HG02610 (cell line): ENCODE measurements around the gene GMPPA.

ENCODE experiments used
- ATAC-seq: cut with Tn5 transposase; IDR thresholded peaks from one replicate; pipeline ENCODE4 v1.9.1; 2021; ENCODE audit warnings: mild to moderate bottlenecking, moderate library complexity; ENCODE audit not compliant: unreplicated experiment

GMPPA gene

DNA sequence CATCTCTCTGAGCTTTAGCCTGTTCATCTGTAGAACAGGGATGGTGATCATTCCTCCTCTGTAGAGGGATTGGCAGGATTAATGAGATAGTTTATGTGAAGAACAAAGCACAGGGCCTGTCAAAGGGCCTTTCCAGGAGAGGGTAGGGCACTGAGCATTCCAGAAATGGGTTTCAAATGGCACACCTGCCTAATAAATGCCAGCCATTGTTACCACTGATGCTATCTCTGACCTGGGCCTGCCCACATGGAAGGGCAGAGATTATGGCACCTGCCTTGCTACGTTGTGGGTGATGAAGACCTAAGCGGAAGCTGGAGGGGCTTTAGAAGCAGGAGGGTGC is 31.0 kb upstream of the GMPPA start:
- no peak for ATAC-seq

DNA sequence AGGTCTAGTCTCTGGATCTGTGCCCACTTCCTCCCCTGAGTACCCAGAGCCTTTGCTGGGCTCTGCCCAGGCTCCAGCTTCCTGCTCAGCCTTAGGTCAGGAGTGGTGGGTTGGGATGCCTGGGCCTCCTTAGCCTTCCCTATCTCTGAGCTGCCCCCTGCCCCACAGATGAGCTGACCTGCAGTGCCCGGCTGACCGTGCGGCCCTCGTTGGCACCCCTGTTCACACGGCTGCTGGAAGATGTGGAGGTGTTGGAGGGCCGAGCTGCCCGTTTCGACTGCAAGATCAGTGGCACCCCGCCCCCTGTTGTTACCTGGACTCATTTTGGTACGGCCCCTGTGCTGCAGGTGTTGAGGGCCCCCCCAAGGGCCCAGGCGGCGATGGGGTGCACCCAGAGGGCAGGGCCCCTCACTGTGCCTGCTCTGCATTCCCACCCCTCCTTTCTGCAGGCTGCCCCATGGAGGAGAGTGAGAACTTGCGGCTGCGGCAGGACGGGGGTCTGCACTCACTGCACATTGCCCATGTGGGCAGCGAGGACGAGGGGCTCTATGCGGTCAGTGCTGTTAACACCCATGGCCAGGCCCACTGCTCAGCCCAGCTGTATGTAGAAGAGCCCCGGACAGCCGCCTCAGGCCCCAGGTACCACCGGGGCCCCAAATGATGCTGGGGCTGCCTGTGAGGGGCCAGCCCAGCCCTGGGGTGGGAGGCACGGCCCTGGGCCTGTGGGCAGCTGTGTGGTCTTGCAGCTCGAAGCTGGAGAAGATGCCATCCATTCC is 30.1 kb upstream of the GMPPA start:
- ATAC-seq, result no peak

DNA sequence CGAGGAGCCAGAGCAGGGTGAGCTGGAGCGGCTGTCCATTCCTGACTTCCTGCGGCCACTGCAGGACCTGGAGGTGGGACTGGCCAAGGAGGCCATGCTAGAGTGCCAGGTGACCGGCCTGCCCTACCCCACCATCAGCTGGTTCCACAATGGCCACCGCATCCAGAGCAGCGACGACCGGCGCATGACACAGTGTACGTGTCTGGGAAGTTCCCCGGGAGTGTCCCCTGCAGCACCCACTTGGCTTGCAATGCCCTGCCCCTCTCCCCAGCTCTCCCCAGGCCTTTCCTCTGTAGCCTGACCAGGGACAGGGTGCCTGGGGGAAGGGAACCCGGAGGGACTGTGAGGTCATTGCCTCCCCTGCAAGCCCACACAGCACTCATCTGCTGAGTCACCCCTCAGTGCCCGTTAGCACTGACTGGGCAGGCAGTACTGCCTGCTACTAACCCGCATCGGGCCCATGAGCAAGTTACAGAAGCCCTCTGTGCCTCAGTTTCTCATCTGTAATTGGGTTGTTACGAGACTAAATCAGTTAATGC is 29.4 kb upstream of the GMPPA start:
- no peak for ATAC-seq

DNA sequence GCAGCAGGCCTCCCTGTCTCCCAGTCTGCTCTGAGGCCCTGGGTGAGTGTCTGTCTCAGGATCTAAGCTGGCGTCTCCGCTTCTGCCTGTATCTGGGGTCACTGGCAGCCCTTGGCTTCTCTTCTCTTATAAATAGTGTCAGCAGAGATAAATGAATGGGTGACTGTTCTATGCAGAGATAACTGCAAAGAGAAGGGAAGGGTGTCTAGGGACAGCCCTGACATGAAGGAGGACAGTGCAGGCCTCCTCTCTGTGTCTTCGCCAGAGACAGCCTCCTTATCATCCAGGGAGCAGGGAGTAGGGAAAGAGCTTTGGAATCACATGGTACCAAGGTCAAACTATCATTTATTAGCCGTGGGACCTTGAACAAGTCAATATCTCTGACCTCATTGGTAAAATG is 28.3 kb upstream of the GMPPA start:
- ATAC-seq, result no peak

DNA sequence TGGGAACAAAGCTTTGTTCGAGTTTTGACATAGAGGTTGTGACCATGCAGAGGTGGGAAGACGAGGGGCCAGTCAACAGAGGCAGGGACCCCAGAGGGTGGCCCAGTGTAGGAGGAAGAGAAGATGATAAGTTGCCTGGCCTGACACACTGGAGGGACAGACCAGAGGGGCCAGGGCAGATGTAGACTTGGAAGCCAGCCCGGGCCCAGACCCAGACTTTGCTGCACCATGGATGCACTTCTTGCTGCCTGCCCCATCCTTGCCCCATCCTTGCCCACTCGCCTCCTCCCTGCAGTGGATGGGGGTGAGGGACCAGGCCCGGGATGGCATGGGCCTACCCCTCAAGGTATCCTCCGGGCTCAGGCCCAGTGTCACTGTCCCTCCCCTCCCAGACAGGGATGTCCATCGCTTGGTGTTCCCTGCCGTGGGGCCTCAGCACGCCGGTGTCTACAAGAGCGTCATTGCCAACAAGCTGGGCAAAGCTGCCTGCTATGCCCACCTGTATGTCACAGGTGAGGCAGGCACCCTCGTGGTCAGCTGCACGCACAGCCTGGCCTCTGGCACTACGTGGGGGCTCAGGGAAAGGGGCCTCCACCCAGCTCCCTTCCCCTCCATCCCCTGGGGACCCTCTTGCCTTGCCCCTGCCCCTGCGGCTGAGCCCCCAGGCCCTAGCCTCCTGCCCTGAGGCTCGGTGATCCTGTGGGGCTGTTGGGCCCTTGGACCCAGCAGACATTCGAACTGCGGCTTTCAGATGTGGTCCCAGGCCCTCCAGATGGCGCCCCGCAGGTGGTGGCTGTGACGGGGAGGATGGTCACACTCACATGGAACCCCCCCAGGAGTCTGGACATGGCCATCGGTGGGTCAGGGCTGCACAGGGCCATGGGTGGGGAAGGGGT is 27.0 kb upstream of the GMPPA start:
- ATAC-seq, result no peak

DNA sequence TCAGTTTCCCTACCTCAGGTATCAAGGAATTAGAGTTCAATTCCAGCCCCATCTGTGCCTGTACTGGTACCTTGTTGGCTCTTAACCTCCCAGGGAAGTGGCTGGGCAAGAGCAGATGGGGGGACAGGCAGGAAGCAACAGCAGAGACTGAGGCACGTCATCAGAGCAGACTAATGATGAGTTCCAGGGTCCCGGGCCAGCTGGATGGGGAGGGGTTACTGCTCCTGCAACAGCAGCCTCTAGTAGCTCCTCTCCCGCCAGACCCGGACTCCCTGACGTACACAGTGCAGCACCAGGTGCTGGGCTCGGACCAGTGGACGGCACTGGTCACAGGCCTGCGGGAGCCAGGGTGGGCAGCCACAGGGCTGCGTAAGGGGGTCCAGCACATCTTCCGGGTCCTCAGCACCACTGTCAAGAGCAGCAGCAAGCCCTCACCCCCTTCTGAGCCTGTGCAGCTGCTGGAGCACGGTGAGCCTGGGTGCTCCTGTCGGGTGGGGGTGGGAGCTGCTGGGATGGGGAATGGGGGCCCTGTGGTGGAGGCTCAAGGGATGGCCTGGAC is 26.0 kb upstream of the GMPPA start:
- no peak for ATAC-seq

DNA sequence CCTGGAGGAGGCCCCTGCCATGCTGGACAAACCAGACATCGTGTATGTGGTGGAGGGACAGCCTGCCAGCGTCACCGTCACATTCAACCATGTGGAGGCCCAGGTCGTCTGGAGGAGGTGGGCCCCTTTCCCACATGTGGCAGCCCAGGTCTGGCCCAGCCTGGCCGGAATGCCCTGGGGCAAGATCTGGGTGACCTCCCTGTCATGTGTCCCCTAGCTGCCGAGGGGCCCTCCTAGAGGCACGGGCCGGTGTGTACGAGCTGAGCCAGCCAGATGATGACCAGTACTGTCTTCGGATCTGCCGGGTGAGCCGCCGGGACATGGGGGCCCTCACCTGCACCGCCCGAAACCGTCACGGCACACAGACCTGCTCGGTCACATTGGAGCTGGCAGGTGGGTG is 25.2 kb upstream of the GMPPA start:
- no peak for ATAC-seq

DNA sequence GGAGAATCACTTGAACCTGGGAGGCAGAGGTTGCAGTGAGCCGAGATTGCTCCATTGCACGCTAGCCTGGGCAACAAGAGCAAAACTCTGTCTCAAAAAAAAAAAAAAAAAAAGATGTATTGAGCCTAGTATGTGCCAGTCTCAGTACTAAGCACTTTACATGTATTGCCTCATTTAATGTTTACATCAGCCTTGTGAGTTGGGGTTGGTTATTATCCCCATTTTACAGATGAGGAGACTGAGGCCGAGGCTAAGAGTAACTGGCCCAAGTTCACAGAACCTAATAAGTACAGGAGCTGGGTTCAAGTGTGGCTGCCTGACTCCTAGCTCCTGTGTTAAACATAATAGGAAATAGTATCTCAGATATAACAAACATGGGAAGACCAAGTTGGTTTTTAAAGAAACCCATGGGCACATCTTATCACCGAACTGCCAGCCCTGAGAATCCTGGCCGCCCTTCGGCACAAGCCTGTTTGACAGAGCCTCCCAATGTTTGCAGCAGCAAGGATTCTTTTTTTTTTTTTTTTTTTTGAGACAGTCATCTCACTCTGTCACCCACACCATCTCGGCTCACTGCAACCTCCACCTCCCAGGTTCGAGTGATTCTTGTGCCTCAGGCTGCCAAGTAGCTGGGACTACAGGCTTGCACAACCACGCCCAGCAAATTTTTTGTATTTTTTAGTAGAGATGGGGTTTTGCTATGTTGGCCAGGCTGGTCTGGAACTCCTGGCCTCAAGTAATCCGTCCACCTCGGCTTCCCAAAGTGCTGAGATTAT is 24.2 kb upstream of the GMPPA start:
- no peak for ATAC-seq

DNA sequence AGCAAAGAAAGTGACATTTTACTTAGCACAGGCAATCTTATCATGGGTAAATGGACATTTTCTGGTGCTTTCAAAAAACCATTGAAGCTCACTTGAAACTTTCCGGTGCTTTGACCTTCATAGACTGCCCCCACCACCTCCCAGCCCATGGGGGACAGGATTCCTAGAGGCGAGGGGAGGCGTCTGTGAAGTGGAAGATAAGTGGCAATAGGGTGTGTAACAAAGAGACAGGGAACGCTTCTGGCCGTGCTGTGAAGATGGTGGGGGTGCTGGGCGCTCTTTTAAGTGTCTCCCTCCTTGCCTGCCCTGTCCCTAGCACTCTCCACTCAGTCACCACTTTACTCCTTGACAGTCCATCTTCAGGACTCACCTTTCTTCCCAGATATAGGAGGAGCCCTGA is 23.4 kb upstream of the GMPPA start:
- ATAC-seq, result no peak

DNA sequence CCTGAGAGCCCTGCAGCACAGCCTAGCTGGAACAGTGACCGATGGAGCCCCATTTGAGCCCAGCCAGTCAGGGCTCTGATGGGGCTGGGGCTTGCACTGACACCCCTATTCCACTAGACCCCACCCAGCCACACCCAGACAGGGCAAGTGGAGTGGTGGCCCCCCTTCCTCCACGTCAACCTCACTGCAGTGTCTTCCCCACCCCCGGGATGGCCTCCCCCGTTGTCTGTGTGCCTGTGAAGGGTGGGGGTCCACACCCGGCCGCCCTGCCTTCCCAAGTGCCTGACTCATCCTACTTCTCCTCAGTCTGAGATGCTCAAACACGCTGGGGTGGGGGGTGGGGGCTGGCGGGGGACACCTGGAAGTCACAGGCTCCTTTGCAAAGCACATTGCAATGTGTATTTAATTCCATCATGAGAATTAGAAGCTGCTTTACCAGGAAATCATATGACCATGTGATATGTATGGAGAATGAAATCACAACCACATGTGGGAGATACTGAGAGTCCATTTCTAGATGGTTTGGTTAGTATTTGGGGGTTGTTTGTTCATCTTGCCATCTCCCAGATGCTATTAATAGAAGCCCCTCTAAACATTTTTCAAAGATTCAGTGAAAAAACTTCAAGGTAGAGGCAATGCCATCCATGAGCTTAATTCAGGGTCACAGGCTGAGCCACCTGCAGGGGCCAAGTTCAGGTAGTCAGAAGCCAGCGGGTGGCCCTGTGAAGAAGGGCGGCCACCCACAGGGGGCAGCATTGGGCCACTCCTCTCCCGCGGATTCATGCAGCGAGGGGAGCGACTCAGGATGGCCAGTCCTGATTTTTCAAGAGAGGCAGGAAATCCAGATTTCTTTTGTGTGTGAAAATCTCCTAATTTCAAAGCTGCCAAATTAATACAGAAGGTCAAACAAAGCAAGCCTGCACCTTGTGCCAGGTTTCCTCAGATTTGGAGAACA is 22.7 kb upstream of the GMPPA start:
- ATAC-seq, result peak; percentile 53

DNA sequence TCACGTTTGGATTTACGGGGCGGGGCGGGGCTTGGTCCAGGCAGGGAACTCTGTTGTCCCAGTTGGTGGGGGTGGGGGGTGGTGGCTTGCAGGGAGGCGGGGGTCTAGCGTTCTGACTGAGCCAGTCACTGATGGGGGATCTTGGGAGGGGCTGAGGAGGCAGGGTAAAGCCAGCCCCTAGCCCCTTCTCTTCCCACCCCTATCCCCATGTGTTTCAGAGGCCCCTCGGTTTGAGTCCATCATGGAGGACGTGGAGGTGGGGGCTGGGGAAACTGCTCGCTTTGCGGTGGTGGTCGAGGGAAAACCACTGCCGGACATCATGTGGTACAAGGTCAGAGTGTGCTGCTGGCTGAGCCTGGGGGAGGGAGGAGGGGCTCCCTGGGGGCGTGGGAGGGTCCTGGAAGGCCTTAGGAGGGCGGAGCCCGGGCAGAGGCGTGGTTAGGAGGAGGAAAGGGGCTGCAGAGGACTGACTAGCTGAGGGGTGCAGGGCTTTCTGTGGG is 22.0 kb upstream of the GMPPA start:
- ATAC-seq, result no peak

DNA sequence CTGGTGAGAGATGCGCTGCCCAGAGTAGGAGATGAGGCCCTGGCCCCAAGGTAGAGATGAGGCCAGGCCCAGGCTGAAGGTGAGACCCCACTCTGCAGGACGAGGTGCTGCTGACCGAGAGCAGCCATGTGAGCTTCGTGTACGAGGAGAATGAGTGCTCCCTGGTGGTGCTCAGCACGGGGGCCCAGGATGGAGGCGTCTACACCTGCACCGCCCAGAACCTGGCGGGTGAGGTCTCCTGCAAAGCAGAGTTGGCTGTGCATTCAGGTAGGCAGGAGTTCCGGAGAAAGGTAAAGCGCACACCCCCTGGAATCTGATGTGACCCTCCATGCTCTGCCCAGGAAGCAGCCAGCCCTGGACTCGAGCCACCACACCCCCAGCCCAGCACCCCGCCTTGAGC is 21.5 kb upstream of the GMPPA start:
- ATAC-seq, result no peak

DNA sequence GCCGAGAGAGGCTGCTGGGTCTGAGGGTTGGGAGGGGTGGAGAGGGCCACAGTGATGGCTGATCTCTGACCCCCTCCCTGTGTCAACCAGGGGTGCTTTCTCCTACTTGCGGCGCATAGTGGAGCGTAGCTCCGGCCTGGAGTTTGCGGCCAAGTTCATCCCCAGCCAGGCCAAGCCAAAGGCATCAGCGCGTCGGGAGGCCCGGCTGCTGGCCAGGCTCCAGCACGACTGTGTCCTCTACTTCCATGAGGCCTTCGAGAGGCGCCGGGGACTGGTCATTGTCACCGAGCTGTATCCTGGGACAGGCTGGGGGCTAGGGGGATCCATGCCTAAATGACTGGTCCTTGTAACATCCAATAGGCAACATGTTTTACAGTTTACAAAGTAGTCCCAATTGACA is 20.9 kb upstream of the GMPPA start:
- ATAC-seq, result no peak

DNA sequence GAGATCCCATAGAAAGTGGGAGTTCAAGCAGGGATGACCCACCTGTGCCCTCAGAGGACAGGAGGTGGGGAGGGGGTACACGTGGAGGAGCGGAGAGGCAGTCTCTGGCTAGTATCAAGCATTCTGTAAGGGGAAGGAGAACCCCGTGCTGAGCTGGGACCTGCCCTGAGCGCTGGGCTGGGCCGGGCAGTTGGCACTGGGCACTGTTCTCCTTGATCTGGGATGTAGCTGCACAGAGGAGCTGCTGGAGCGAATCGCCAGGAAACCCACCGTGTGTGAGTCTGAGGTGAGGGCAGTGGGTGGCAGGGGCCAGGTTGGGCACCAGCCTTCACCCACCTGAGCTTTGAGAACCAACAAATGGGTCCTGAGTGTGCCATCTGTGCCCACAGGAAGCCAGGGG is 19.8 kb upstream of the GMPPA start:
- no peak for ATAC-seq

DNA sequence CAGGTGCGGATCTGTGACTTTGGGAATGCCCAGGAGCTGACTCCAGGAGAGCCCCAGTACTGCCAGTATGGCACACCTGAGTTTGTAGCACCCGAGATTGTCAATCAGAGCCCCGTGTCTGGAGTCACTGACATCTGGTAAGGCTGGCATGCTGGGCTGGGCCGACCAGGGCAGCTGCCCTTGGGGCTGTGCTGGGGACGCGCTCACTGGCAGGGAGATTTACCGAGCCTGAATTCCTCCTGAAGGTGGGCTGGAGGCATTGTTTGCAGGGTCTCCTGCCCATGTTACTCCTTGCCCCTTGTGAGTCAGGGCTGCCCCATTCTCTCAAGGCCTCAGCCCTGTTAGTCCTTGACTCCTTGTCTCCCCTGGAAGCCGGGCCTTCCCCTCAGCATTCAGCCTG is 18.7 kb upstream of the GMPPA start:
- ATAC-seq, result no peak

DNA sequence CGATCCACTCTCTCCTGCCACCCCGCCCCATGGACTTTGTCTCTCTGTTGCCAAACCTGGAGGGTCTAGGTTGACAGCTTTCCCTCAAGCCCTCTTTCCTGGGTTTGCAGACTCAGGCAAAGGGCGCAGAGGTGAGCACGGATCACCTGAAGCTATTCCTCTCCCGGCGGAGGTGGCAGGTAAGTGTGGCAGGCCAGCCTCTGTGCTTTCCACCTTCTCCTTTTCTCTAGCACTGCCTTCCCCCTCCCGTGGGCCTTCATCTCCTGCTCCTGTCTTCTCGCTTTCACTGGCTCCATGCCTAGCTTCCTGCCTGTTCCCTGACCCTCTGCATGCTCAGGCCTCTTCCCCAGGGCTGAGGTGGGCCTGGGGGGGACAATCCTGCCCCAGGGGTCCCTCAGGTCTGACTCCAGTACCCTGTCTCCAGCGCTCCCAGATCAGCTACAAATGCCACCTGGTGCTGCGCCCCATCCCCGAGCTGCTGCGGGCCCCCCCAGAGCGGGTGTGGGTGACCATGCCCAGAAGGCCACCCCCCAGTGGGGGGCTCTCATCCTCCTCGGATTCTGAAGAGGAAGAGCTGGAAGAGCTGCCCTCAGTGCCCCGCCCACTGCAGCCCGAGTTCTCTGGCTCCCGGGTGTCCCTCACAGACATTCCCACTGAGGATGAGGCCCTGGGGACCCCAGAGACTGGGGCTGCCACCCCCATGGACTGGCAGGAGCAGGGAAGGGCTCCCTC is 15.9 kb upstream of the GMPPA start:
- ATAC-seq, result no peak

DNA sequence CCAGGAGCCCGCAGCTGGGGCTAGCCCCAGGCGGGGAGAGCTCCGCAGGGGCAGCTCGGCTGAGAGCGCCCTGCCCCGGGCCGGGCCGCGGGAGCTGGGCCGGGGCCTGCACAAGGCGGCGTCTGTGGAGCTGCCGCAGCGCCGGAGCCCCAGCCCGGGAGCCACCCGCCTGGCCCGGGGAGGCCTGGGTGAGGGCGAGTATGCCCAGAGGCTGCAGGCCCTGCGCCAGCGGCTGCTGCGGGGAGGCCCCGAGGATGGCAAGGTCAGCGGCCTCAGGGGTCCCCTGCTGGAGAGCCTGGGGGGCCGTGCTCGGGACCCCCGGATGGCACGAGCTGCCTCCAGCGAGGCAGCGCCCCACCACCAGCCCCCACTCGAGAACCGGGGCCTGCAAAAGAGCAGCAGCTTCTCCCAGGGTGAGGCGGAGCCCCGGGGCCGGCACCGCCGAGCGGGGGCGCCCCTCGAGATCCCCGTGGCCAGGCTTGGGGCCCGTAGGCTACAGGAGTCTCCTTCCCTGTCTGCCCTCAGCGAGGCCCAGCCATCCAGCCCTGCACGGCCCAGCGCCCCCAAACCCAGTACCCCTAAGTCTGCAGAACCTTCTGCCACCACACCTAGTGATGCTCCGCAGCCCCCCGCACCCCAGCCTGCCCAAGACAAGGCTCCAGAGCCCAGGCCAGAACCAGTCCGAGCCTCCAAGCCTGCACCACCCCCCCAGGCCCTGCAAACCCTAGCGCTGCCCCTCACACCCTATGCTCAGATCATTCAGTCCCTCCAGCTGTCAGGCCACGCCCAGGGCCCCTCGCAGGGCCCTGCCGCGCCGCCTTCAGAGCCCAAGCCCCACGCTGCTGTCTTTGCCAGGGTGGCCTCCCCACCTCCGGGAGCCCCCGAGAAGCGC is 15.0 kb upstream of the GMPPA start:
- no peak for ATAC-seq
